Thyroid gland (tissue), 4 donors: Measurements from ENCODE around the gene PNLIPRP2. TPM values are rescaled to one million over a fixed set of nuclear protein-coding genes. Genes with fewer than 3 reads are reported as not detected.

Source experiments
- DNase-seq, 2 donors: peaks; one replicate each; pipeline ENCODE4 v3.0.0-alpha.2; 2019
- H3K27ac ChIP-seq, 3 donors: fragments of 200-600 bp; sonication (generic); 1 replicate in 2 of 3; 2 replicates in 1 of 3; pipeline ENCODE4 v1.5.1; 2016 to 2019; ENCODE audit warnings: mild to moderate bottlenecking in 1 of 3, moderate library complexity in 1 of 3
- H3K27me3 ChIP-seq: fragments of 200-600 bp; sonication (generic); one replicate; pipeline ENCODE4 v1.5.1; 2019
- H3K36me3 ChIP-seq, 2 donors: fragments of 200-600 bp; sonication (generic); one replicate each; pipeline ENCODE4 v1.5.1; 2016 to 2019
- H3K4me1 ChIP-seq, 2 donors: fragments of 200-600 bp; sonication (generic); one replicate each; pipeline ENCODE4 v1.5.1; 2017 to 2019
- H3K4me3 ChIP-seq, 3 donors: fragments of 200-600 bp; sonication (generic); replicated peaks in 1 of 3; 1 replicate in 2 of 3; 2 replicates in 1 of 3; pipeline ENCODE4 v1.5.1; 2016; ENCODE audit warnings: mild to moderate bottlenecking in 1 of 3
- H3K9me3 ChIP-seq: fragments of 200-600 bp; sonication (generic); one replicate; pipeline ENCODE4 v1.5.1; 2017
- POLR2A ChIP-seq, 2 donors: fragments of 450-650 bp; IDR thresholded peaks; one replicate each; pipeline ENCODE4 v1.6.1; 2017; ENCODE audit warnings: antibody characterized with exemption in 2 of 2, mild to moderate bottlenecking in 2 of 2, moderate library complexity in 1 of 2
- WGBS, 2 donors: methylation state at CpG; one replicate each; pipeline ENCODE4 v1.1.5; 2017; 5-methylcytosine and 5-hydroxymethylcytosine counted together
- intact Hi-C: fragments of 100-400 bp; cut with DNase I; formaldehyde crosslinking; loops from one replicate; pipeline ENCODE4 v1.15.1; 2023
- total RNA-seq, 4 donors: library from RNA; depleted of rRNA; stranded (reverse); fragments of >200 nt; gene quantifications; one replicate each; pipeline ENCODE4 v1.2.3, GENCODE V29; 2016
- TF ChIP-seq, protein P1 (sequence below), 6 experiments: fragments of 200-600 bp in 3 of 6; fragments of 450-650 bp in 3 of 6; sonication (generic) in 3 of 6; IDR thresholded peaks; one replicate each; pipeline ENCODE4 v1.5.1; 2016 to 2019; ENCODE audit warnings: antibody characterized with exemption in 6 of 6, mild to moderate bottlenecking in 2 of 6, inconsistent platforms in 1 of 6, moderate library complexity in 1 of 6

The PNLIPRP2 gene
- total RNA-seq, 4 donors from 2014 or later = not detected

DNA sequence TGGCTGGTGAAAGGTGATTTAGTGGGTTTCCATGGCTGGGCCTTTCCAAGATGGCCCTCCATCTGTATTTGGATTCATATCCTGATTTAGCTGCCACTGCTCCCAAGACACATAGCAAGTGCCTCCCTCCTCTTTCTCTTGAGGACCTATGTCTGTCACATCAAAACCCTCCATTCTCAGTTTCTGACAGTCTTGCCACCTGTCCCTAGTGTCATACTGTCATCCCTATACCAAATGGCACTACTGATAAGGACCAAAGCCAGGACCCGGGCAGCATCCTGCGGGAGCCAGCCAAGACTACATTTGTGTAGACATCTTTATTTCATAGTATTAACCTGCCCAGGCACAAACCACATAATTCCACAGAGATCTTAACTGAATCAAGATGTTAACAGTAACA lies 34.8 kb downstream of the PNLIPRP2 start:
- no peak for DNase-seq
- TF ChIP-seq, protein P1, sequence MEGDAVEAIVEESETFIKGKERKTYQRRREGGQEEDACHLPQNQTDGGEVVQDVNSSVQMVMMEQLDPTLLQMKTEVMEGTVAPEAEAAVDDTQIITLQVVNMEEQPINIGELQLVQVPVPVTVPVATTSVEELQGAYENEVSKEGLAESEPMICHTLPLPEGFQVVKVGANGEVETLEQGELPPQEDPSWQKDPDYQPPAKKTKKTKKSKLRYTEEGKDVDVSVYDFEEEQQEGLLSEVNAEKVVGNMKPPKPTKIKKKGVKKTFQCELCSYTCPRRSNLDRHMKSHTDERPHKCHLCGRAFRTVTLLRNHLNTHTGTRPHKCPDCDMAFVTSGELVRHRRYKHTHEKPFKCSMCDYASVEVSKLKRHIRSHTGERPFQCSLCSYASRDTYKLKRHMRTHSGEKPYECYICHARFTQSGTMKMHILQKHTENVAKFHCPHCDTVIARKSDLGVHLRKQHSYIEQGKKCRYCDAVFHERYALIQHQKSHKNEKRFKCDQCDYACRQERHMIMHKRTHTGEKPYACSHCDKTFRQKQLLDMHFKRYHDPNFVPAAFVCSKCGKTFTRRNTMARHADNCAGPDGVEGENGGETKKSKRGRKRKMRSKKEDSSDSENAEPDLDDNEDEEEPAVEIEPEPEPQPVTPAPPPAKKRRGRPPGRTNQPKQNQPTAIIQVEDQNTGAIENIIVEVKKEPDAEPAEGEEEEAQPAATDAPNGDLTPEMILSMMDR (IDR thresholded peaks at IDR 0.05) = no peak
- TF ChIP-seq POLR2A (IDR thresholded peaks at IDR 0.05) = no peak
- H3K27ac ChIP-seq = no peak overlapping the region
- H3K36me3 ChIP-seq = no peaks in the 10 kb centered on the region
- 90 to 91% methylated on average over 2 of the region's 2 CpGs for WGBS, 2 donors
- no peaks in the 10 kb centered on the region for H3K27me3 ChIP-seq
- H3K4me3 ChIP-seq = no peak overlapping the region
- no peaks in the 10 kb centered on the region for H3K4me1 ChIP-seq
- intact Hi-C loops = no loop called here
- no peaks in the 10 kb centered on the region for H3K9me3 ChIP-seq

DNA sequence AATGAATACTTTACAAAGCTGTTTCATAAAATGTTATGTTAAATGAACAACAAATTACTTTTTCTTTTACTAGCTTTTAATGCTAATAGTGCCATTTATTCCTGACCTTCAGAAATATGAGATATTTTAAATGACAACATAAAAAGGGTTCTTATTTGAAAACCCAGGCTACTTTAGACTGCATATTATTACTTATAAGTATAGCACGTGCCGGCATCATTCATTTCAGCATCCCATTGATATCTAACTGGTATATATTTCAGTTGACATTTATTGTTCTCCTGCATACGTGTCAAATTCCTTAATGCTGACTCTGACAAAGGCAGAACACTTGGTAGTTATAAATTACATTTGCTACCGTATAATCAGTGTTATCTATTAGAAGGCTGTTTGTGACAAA lies 35.3 kb downstream of the PNLIPRP2 start:
- no peaks in the 10 kb centered on the region for H3K4me1 ChIP-seq
- TF ChIP-seq, protein P1 (IDR thresholded peaks at IDR 0.05) = no peak
- no peak for TF ChIP-seq POLR2A (IDR thresholded peaks at IDR 0.05)
- WGBS, 2 donors = 86 to 89% methylated on average over 4 of the region's 4 CpGs
- no peaks in the 10 kb centered on the region for H3K27me3 ChIP-seq
- no peaks in the 10 kb centered on the region for H3K9me3 ChIP-seq
- no peak overlapping the region for H3K27ac ChIP-seq
- no peaks in the 10 kb centered on the region for H3K36me3 ChIP-seq
- no peak overlapping the region for H3K4me3 ChIP-seq
- intact Hi-C loops = no loop called here
- DNase-seq = no peak

DNA sequence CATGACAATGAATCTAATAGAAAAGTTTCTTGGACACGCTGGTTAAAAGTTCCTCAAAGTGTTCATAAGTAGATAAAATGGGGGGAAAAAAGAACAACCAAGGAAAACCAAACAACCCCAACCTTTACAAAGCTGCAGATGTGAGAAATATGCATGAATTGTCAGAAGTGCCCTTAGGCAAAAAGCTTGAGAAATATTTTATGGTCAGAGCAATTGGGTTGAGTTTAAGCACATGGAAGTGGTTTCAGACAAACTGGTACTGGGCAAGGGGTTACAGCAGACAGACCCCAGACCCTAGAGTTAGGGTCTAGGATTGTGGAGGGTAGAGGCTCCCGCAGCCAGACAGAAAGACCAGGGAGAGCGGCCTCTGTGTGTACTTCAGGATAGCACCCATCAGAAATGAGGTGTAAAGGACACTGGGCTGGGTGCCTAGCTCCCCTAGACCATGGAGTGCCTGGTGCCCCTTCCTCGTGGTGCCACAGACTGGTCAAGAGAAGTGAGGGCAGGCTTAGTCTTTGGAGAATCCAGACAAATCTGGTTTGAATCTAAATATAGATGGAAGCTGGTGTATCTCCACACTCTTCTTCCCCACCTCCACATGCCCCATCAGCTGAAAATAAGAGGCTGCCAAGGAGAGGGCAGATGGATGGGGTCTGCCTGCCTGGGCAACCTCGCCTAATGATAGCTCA lies 37.3 kb downstream of the PNLIPRP2 start:
- Histone ChIP-seq H3K4me1 (no peaks in the 10 kb centered on the region), H3K27ac (no peak overlapping the region), H3K27me3 (no peaks in the 10 kb centered on the region), H3K36me3 (no peaks in the 10 kb centered on the region), H3K4me3 (no peak overlapping the region), H3K9me3 (no peaks in the 10 kb centered on the region)
- TF ChIP-seq, protein P1 (IDR thresholded peaks at IDR 0.05) = no peak
- TF ChIP-seq POLR2A (IDR thresholded peaks at IDR 0.05) = no peak
- DNase-seq = no peak
- 86 to 88% methylated on average over 5 of the region's 5 CpGs for WGBS, 2 donors
- intact Hi-C loops = no loop called here

DNA sequence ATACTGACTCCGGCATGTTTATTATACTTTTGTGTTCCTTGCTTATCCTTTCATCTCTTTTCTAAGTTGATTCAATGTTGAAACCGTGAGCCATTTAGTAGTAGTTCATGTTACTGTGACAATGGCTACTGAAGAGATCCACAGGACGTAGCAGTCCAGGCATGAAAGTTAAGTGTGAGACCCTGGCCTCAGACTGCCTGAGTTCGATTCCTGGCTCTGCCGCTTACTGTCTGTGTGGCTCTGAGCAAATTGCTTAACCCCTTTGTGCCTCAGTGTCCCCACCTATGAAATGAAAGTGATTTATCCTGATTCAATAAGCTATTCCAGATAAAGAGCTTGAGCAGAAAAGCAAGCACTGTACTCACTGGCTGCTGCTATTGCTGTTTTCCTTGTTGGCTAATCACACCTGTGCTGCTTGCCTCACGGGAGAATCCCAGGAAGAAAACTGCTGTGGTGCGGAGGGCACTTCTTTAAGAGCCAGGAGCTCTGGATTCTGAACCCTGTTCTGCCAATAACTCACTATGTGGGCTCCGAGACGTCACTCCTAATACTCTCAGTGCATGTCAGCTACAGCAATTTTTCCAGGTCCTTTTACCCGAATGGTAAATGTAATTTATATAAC lies 38.4 kb downstream of the PNLIPRP2 start:
- Histone ChIP-seq H3K27ac (no peak overlapping the region), H3K36me3 (no peaks in the 10 kb centered on the region), H3K4me3 (no peak overlapping the region), H3K9me3 (no peaks in the 10 kb centered on the region), H3K4me1 (no peaks in the 10 kb centered on the region), H3K27me3 (no peaks in the 10 kb centered on the region)
- DNase-seq = no peak
- WGBS, 2 donors = 79 to 80% methylated on average over 10 of the region's 10 CpGs
- intact Hi-C loops = no loop called here
- TF ChIP-seq POLR2A (IDR thresholded peaks at IDR 0.05) = no peak
- TF ChIP-seq, protein P1 (IDR thresholded peaks at IDR 0.05) = no peak

DNA sequence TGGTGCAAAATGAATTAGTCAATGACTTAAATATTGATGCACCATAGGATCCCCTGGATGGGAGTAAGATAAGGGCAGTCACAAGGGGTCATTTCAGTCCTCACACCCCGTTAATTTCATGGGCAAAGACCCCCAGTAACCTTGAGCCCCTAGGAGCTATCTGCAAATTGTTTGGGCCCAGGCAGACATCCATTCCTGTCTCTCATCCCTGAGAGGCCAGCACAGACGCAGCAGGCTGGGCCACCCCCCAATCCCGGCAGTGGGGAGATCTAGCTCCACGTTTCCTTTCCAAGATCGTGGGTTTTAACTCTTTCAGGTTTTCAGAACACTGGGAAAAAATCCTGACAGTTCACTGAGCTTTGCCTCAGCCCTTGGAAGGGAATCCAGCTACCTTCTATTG lies 40.1 kb downstream of the PNLIPRP2 start:
- TF ChIP-seq POLR2A (IDR thresholded peaks at IDR 0.05) = no peak
- TF ChIP-seq, protein P1 (IDR thresholded peaks at IDR 0.05) = no peak
- no peaks in the 10 kb centered on the region for H3K27me3 ChIP-seq
- no peak overlapping the region for H3K27ac ChIP-seq
- H3K36me3 ChIP-seq = no peaks in the 10 kb centered on the region
- DNase-seq = no peak
- intact Hi-C loops = no loop called here
- 36 to 37% methylated on average over 5 of the region's 5 CpGs for WGBS, 2 donors
- H3K4me1 ChIP-seq = no peaks in the 10 kb centered on the region
- H3K4me3 ChIP-seq = no peak overlapping the region
- H3K9me3 ChIP-seq = no peaks in the 10 kb centered on the region
